Caco-2 (cell line): ENCODE measurements around the gene APOL5. TPM values are rescaled to one million over a fixed set of nuclear protein-coding genes. Genes with fewer than 3 reads are reported as not detected.

Experiments
- BruUV-seq: library from RNA; stranded (reverse); fragments of 400-500 nt; replicated peaks from 2 replicates; lab custom pipeline; 2021; lab: Mats Ljungman, UMichigan
- CTCF ChIA-PET: fragments of 300-600 bp; sonication (Branson Sonifier 250); formaldehyde crosslinking; loops from one replicate; lab custom pipeline; 2022; ENCODE audit warnings: antibody characterized with exemption; lab: Charles Lee
- POLR2A ChIA-PET: fragments of 300-600 bp; sonication (Branson Sonifier 250); formaldehyde crosslinking; loops from one replicate; lab custom pipeline; 2022; ENCODE audit warnings: antibody characterized with exemption; lab: Charles Lee
- DNase-seq, 2 experiments: peaks; one replicate each; pipeline versions ENCODE4 v3.0.0 to v3.0.0-alpha.2; 2020 to 2022
- H3K27me3 ChIP-seq: replicated peaks from 2 replicates; pipeline ENCODE4 v1.6.0; 2011; ENCODE audit warnings: low read length; ENCODE audit not compliant: control insufficient read depth, insufficient read depth
- H3K36me3 ChIP-seq: 2 replicates; pipeline ENCODE4 v1.5.1; 2011; ENCODE audit warnings: low read length; ENCODE audit not compliant: control insufficient read depth, insufficient read depth
- H3K4me1 ChIP-seq: fragments of 250-450 bp; sonication (Bioruptor Pico); 2 replicates; pipeline ENCODE4 v1.5.1; 2020; ENCODE audit warnings: mild to moderate bottlenecking
- H3K4me3 ChIP-seq: 2 replicates; pipeline ENCODE4 v1.5.1; 2011; ENCODE audit warnings: low read depth, mild to moderate bottlenecking, control low read depth, low read length
- H3K9me3 ChIP-seq: fragments of 250-450 bp; sonication (Bioruptor Pico); 2 replicates; pipeline ENCODE4 v1.5.1; 2020; ENCODE audit warnings: mild to moderate bottlenecking, moderate library complexity
- H3K27ac Mint-ChIP-seq: one replicate; pipeline ENCODE4 v1.8.0; 2022; ENCODE audit warnings: mixed read lengths; ENCODE audit not compliant: unreplicated experiment
- H3K27me3 Mint-ChIP-seq: one replicate; pipeline ENCODE4 v1.8.0; 2022; ENCODE audit warnings: mixed read lengths; ENCODE audit not compliant: insufficient read depth, unreplicated experiment
- H3K36me3 Mint-ChIP-seq: one replicate; pipeline ENCODE4 v1.8.0; 2022; ENCODE audit warnings: mild to moderate bottlenecking, mixed read lengths; ENCODE audit not compliant: insufficient read depth, unreplicated experiment
- H3K4me1 Mint-ChIP-seq: one replicate; pipeline ENCODE4 v1.8.0; 2022; ENCODE audit warnings: low read depth, mixed read lengths; ENCODE audit not compliant: unreplicated experiment
- H3K4me3 Mint-ChIP-seq: one replicate; pipeline ENCODE4 v1.8.0; 2022; ENCODE audit warnings: mild to moderate bottlenecking, moderate library complexity, mixed read lengths; ENCODE audit not compliant: unreplicated experiment
- H3K9me3 Mint-ChIP-seq: one replicate; pipeline ENCODE4 v1.8.0; 2022; ENCODE audit warnings: mixed read lengths; ENCODE audit not compliant: unreplicated experiment
- intact Hi-C: fragments of 100-400 bp; cut with micrococcal nuclease; formaldehyde crosslinking; loops from one replicate; pipeline ENCODE4 v1.10.0; 2022; ENCODE audit not compliant: unreplicated experiment
- total RNA-seq: library from RNA; stranded (reverse); gene quantifications from 2 replicates; pipeline ENCODE4 v1.2.3, GENCODE V29; 2022
- TF ChIP-seq, protein P1 (sequence below), 2 experiments: fragments of 200-600 bp in 1 of 2; IDR thresholded peaks; 1 replicate in 1 of 2; 2 replicates in 1 of 2; pipeline versions ENCODE4 v1.5.1 to v1.8.0; 2011 to 2022; ENCODE audit warnings: antibody characterized with exemption in 1 of 2, control low read depth in 1 of 2, inconsistent platforms in 1 of 2, low read depth in 1 of 2, low read length in 1 of 2, mild to moderate bottlenecking in 1 of 2, moderate library complexity in 1 of 2; ENCODE audit not compliant: insufficient read depth in 1 of 2, severe bottlenecking in 1 of 2, unreplicated experiment in 1 of 2

The APOL5 gene
- total RNA-seq, 1 experiment from 2014 or later: not detected

DNA sequence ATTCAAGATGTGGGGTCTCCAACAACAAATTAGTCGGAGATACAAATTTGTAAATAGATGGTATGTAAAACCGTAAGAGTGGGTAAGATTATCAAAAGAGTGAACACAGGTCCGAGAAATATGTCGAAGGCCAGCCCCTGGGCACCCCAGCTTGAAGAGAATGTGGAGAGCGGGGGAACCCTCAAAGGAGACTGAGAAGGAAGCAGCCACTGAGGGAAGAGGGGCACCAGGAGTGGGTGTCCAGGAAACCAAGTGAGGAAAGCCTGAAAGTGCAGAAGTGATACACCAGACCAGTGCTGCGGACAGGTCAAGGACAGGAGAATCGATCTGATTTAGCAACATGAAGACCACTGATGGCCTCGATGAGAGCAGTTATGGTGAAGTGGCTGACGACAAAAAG is 14.4 kb downstream of the APOL5 start:
- no peaks in the 10 kb centered on the region for H3K4me1 ChIP-seq
- no peaks in the 10 kb centered on the region for H3K9me3 ChIP-seq
- H3K4me3 ChIP-seq: no peak overlapping the region
- ChIA-PET POLR2A (no interaction called here), CTCF (no interaction called here)
- TF ChIP-seq, protein P1, sequence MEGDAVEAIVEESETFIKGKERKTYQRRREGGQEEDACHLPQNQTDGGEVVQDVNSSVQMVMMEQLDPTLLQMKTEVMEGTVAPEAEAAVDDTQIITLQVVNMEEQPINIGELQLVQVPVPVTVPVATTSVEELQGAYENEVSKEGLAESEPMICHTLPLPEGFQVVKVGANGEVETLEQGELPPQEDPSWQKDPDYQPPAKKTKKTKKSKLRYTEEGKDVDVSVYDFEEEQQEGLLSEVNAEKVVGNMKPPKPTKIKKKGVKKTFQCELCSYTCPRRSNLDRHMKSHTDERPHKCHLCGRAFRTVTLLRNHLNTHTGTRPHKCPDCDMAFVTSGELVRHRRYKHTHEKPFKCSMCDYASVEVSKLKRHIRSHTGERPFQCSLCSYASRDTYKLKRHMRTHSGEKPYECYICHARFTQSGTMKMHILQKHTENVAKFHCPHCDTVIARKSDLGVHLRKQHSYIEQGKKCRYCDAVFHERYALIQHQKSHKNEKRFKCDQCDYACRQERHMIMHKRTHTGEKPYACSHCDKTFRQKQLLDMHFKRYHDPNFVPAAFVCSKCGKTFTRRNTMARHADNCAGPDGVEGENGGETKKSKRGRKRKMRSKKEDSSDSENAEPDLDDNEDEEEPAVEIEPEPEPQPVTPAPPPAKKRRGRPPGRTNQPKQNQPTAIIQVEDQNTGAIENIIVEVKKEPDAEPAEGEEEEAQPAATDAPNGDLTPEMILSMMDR (IDR thresholded peaks at IDR 0.05; ENCODE audit: insufficient read depth in 1 of 2, low read depth in 1 of 2, low read length in 1 of 2, severe bottlenecking in 1 of 2, unreplicated experiment in 1 of 2): no peak
- no peak for DNase-seq
- Mint-ChIP-seq H3K36me3 (peaks cover 30% of the 10 kb centered on the region), H3K27me3 (no peaks in the 10 kb centered on the region), H3K27ac (peak overlapping the region; percentile 37), H3K4me1 (no peaks in the 10 kb centered on the region), H3K9me3 (no peaks in the 10 kb centered on the region), H3K4me3 (no peak overlapping the region)
- H3K27me3 ChIP-seq: no peaks in the 10 kb centered on the region
- intact Hi-C loops: loop anchor here (10.0 kb wide), 1 partner anchor 393 kb away; no protein-coding TSS in a partner anchor
- BruUV-seq: no TSS peak
- H3K36me3 ChIP-seq: no peaks in the 10 kb centered on the region

DNA sequence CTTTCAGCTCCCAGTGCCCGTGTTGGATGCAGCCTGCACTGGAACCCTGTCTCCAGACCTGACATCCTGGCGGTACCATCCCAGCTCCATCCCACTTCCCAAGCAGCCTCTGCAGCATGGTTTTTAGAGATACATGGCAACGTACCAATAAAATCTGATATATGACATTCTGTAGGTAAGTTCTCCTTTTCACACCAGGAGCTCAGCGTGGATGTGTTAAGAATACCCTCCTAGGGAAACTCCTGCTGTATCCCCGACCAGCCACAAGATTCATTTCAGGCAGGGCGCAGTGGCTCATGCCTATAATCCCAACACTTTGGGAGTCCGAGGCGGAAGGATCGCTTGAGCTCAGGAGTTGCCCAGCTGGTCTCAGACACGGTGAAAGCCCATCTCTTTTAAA is 15.4 kb downstream of the APOL5 start:
- Mint-ChIP-seq H3K9me3 (no peaks in the 10 kb centered on the region), H3K36me3 (peaks cover 37% of the 10 kb centered on the region), H3K27ac (no peak overlapping the region), H3K4me1 (no peaks in the 10 kb centered on the region), H3K27me3 (no peaks in the 10 kb centered on the region), H3K4me3 (no peak overlapping the region)
- Histone ChIP-seq H3K4me3 (no peak overlapping the region), H3K27me3 (no peaks in the 10 kb centered on the region), H3K36me3 (no peaks in the 10 kb centered on the region), H3K4me1 (no peaks in the 10 kb centered on the region), H3K9me3 (no peaks in the 10 kb centered on the region)
- intact Hi-C loops: loop anchor here (10.0 kb wide), 1 partner anchor 392 kb away; no protein-coding TSS in a partner anchor
- ChIA-PET POLR2A (no interaction called here), CTCF (no interaction called here)
- no TSS peak for BruUV-seq
- TF ChIP-seq, protein P1 (IDR thresholded peaks at IDR 0.05; ENCODE audit: insufficient read depth in 1 of 2, low read depth in 1 of 2, low read length in 1 of 2, severe bottlenecking in 1 of 2, unreplicated experiment in 1 of 2): no peak
- DNase-seq: no peak

DNA sequence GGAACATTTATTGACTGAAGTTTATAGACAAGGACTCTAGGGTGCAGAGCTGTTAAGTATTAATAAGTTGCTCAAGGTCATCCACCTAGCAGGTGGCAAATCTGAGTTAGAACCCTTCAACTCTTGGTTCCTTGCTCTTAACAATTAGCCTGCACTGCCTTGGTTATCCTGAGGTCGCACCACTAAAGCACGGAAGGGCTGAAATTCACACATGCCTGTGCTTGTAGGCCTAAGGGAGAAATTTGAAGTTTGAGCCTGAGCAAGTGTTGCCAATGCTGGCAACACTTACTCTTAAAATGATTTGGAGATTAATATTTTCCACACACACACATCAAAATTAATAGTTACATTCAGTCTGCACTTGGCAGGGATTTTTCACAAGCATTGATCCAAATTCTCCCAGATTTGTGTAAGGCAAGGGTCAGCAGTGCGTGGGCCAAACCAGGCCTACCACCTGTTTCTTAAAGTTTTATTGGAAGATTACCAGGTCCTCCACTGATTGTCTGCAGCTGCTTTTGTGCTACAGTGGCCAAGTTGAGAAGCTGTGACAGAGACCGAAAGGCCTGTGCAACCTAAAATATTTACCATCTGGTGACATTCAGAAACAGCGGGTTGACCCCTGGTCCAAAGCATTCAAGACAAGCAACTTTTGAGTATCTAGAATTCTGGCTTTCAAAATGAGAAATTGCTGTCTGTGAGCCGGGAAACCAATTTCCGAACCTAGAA is 16.3 kb downstream of the APOL5 start:
- TF ChIP-seq, protein P1 (IDR thresholded peaks at IDR 0.05; ENCODE audit: insufficient read depth in 1 of 2, low read depth in 1 of 2, low read length in 1 of 2, severe bottlenecking in 1 of 2, unreplicated experiment in 1 of 2): no peak
- DNase-seq: no peak
- ChIA-PET CTCF (no interaction called here), POLR2A (no interaction called here)
- no peaks in the 10 kb centered on the region for H3K9me3 ChIP-seq
- no peaks in the 10 kb centered on the region for H3K4me1 ChIP-seq
- H3K27ac Mint-ChIP-seq: no peak overlapping the region
- no peaks in the 10 kb centered on the region for H3K9me3 Mint-ChIP-seq
- H3K36me3 Mint-ChIP-seq: peaks cover 47% of the 10 kb centered on the region
- peaks cover 2% of the 10 kb centered on the region; the same call in 1 of the 2 replicates for H3K36me3 ChIP-seq
- no peaks in the 10 kb centered on the region for H3K27me3 ChIP-seq
- H3K4me3 ChIP-seq: no peak overlapping the region
- H3K4me3 Mint-ChIP-seq: no peak overlapping the region
- H3K27me3 Mint-ChIP-seq: no peaks in the 10 kb centered on the region
- BruUV-seq: no TSS peak
- intact Hi-C loops: loop anchor here (10.0 kb wide), 1 partner anchor 391 kb away; no protein-coding TSS in a partner anchor
- no peaks in the 10 kb centered on the region for H3K4me1 Mint-ChIP-seq
